ENCODE data around the gene RUVBL2.

Gene RUVBL2

GRCh38 chr19:48954595-48955307 is 38.9 kb upstream of the RUVBL2 start, which contains the start of gene BAX (continued):
- TF ChIP-seq KLF16 (tag by site-specific recombination; IDR thresholded peaks at IDR 0.05) (peak; percentile 62), CTCF (tag by site-specific recombination; IDR thresholded peaks at IDR 0.05) (peak; percentile 41), ZFP69B (tag by site-specific recombination; IDR thresholded peaks at IDR 0.05) (no peak), ZNF155 (tag by site-specific recombination; IDR thresholded peaks at IDR 0.05) (no peak), ZNF274 (IDR thresholded peaks at IDR 0.05; ENCODE audit: low read length) (no peak), ZNF274 (tag by site-specific recombination; IDR thresholded peaks at IDR 0.05; ENCODE audit: borderline replicate concordance) (no peak), INSM2 (tag by site-specific recombination; IDR thresholded peaks at IDR 0.05) (peak; percentile 63), OVOL3 (tag by site-specific recombination; IDR thresholded peaks at IDR 0.05) (peak; percentile 72; the same call in 1 of the 2 replicates), ZNF324 (tag by site-specific recombination; IDR thresholded peaks at IDR 0.05) (no peak), ZNF677 (tag by site-specific recombination; IDR thresholded peaks at IDR 0.05) (no peak), ZNF830 (tag by site-specific recombination; IDR thresholded peaks at IDR 0.05; ENCODE audit: low read depth) (no peak), ZFHX2 (tag by site-specific recombination; conservative IDR thresholded peaks at IDR 0.05) (peak; percentile 67), ZBTB6 (tag by site-specific recombination; IDR thresholded peaks at IDR 0.05) (peak; percentile 75), ZNF341 (tag by site-specific recombination; IDR thresholded peaks at IDR 0.05; ENCODE audit: low read depth) (peak; percentile 21; the same call in 1 of the 2 replicates), ZNF239 (tag by site-specific recombination; IDR thresholded peaks at IDR 0.05) (no peak), ZBTB44 (tag by site-specific recombination; IDR thresholded peaks at IDR 0.05) (peak; percentile 87), ZNF791 (tag by site-specific recombination; IDR thresholded peaks at IDR 0.05) (peak; percentile 27; the same call in 1 of the 2 replicates), ZBTB26 (tag by site-specific recombination; optimal IDR thresholded peaks at IDR 0.05) (peak; percentile 74), ZNF366 (tag by site-specific recombination; conservative IDR thresholded peaks at IDR 0.05) (peak; percentile 87), PBX3 (CRISPR knock-in tag; IDR thresholded peaks at IDR 0.05) (peak; percentile 75; the same call in 1 of the 2 replicates), ZNF433 (tag by site-specific recombination; IDR thresholded peaks at IDR 0.05; ENCODE audit: low read depth) (peak; percentile 36; the same call in 1 of the 2 replicates), ZNF792 (tag by site-specific recombination; IDR thresholded peaks at IDR 0.05) (no peak), IKZF3 (tag by site-specific recombination; IDR thresholded peaks at IDR 0.05) (peak; percentile 70; the same call in 1 of the 2 replicates), ZIC2 (tag by site-specific recombination; IDR thresholded peaks at IDR 0.05) (no peak), ZBTB8A (tag by site-specific recombination; IDR thresholded peaks at IDR 0.05) (peak; percentile 32; the same call in 1 of the 2 replicates), ZNF391 (tag by site-specific recombination; IDR thresholded peaks at IDR 0.05; ENCODE audit: borderline replicate concordance, low read depth) (0 out of 2 replicates have a peak, but pooled peaks have one; percentile 46), YY2 (tag by site-specific recombination; IDR thresholded peaks at IDR 0.05) (peak; percentile 96)
